T-helper 2 cell treated with Interferon-gamma antibody and Interleukin-4, amounts not matched to agents 5 μg/mL and 100 μg/mL, for 36 hours (primary cell): Measurements from ENCODE around the gene GPC6.

ENCODE experiments used
- DNase-seq: peaks from one replicate; pipeline ENCODE4 v3.0.0; 2021; ENCODE audit warnings: low spot score
- H3K27ac Mint-ChIP-seq: one replicate; pipeline ENCODE4 v1.8.0; 2021; ENCODE audit warnings: mild to moderate bottlenecking, mixed read lengths
- H3K27me3 Mint-ChIP-seq: one replicate; pipeline ENCODE4 v1.8.0; 2021; ENCODE audit warnings: low read depth, mixed read lengths
- H3K36me3 Mint-ChIP-seq: one replicate; pipeline ENCODE4 v1.8.0; 2021; ENCODE audit warnings: low read depth, mixed read lengths
- H3K4me1 Mint-ChIP-seq: one replicate; pipeline ENCODE4 v1.8.0; 2021; ENCODE audit warnings: low read depth, mixed read lengths
- H3K4me3 Mint-ChIP-seq: one replicate; pipeline ENCODE4 v1.8.0; 2022; ENCODE audit warnings: mild to moderate bottlenecking, moderate library complexity, mixed read lengths
- H3K9me3 Mint-ChIP-seq: one replicate; pipeline ENCODE4 v1.8.0; 2021; ENCODE audit warnings: mixed read lengths

Gene GPC6

GRCh38 chr13:93660391-93661063 lies 433.9 kb downstream of the GPC6 start:
- Mint-ChIP-seq H3K27me3 (no peaks in the 10 kb centered on the region), H3K4me3 (no peak overlapping the region), H3K4me1 (no peaks in the 10 kb centered on the region), H3K9me3 (no peaks in the 10 kb centered on the region), H3K36me3 (no peaks in the 10 kb centered on the region), H3K27ac (no peak overlapping the region)
- DNase-seq: no peak

GRCh38 chr13:93670866-93671265 lies 444.3 kb downstream of the GPC6 start:
- H3K4me3 Mint-ChIP-seq: no peak overlapping the region
- H3K27me3 Mint-ChIP-seq: no peaks in the 10 kb centered on the region
- H3K27ac Mint-ChIP-seq: no peak overlapping the region
- H3K36me3 Mint-ChIP-seq: no peaks in the 10 kb centered on the region
- no peaks in the 10 kb centered on the region for H3K4me1 Mint-ChIP-seq
- no peak for DNase-seq
- no peaks in the 10 kb centered on the region for H3K9me3 Mint-ChIP-seq

DNA sequence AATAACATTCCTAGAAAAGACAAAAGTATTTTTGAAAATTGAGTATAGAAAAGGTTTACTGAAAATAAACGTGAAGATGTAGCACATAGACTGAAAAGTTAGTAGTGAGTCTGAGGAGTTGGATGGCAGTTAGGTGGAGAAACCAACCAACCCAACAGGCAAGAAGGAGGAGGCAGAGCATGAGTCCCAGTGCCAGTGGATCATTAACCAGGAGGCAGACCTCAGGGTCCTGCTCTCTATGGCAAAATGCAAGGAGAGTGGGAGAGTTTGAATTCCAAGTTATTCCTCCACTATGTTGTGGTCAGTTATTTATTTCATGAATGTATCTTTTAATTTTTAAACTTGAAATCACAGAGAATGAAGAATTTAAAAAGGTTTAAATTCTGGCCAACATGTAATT lies 446.4 kb downstream of the GPC6 start:
- DNase-seq: no peak
- H3K9me3 Mint-ChIP-seq: no peaks in the 10 kb centered on the region
- no peak overlapping the region for H3K4me3 Mint-ChIP-seq
- no peaks in the 10 kb centered on the region for H3K4me1 Mint-ChIP-seq
- H3K36me3 Mint-ChIP-seq: no peaks in the 10 kb centered on the region
- H3K27me3 Mint-ChIP-seq: no peaks in the 10 kb centered on the region
- H3K27ac Mint-ChIP-seq: no peak overlapping the region

DNA sequence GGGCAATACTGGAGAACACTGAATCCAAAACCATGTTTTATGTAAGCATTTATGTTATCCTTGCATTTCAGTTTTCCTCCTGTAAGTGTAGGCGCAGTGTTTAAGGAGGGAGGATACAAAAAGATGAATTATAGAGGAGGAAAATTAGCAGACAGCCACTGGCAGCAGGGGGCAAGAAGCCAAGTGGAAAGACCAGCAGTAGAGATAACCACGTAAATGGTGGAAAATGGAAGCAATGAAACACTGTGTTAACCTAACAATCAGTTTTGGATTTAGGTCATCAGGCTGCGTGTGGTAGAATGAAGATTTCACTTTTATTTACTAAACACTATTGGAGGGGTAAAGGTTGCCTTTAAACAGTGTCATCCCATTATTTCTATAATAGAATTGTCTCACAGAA lies 447.3 kb downstream of the GPC6 start:
- Mint-ChIP-seq H3K36me3 (no peaks in the 10 kb centered on the region), H3K9me3 (no peaks in the 10 kb centered on the region), H3K27me3 (no peaks in the 10 kb centered on the region), H3K4me3 (no peak overlapping the region), H3K4me1 (no peaks in the 10 kb centered on the region), H3K27ac (no peak overlapping the region)
- no peak for DNase-seq

GRCh38 chr13:93674337-93674755 lies 447.7 kb downstream of the GPC6 start:
- DNase-seq: no peak
- H3K27ac Mint-ChIP-seq: no peak overlapping the region
- H3K36me3 Mint-ChIP-seq: no peaks in the 10 kb centered on the region
- H3K27me3 Mint-ChIP-seq: no peaks in the 10 kb centered on the region
- no peak overlapping the region for H3K4me3 Mint-ChIP-seq
- H3K9me3 Mint-ChIP-seq: no peaks in the 10 kb centered on the region
- no peaks in the 10 kb centered on the region for H3K4me1 Mint-ChIP-seq

- no peaks in the 10 kb centered on the region for H3K4me1 Mint-ChIP-seq
- DNase-seq: no peak
- no peak overlapping the region for H3K27ac Mint-ChIP-seq
- H3K36me3 Mint-ChIP-seq: no peaks in the 10 kb centered on the region
- H3K4me3 Mint-ChIP-seq: no peak overlapping the region
- H3K9me3 Mint-ChIP-seq: no peaks in the 10 kb centered on the region
- H3K27me3 Mint-ChIP-seq: no peaks in the 10 kb centered on the region
Measured at GRCh38 chr13:93680329-93680728, 453.7 kb downstream of the GPC6 start.

- Mint-ChIP-seq H3K9me3 (no peaks in the 10 kb centered on the region), H3K36me3 (no peaks in the 10 kb centered on the region), H3K27ac (no peak overlapping the region), H3K27me3 (no peaks in the 10 kb centered on the region), H3K4me1 (no peaks in the 10 kb centered on the region), H3K4me3 (no peak overlapping the region)
- DNase-seq: no peak
Measured at GRCh38 chr13:93685900-93686299, 459.3 kb downstream of the GPC6 start.

GRCh38 chr13:93686399-93686798 lies 459.8 kb downstream of the GPC6 start:
- no peaks in the 10 kb centered on the region for H3K9me3 Mint-ChIP-seq
- H3K36me3 Mint-ChIP-seq: no peaks in the 10 kb centered on the region
- no peak overlapping the region for H3K27ac Mint-ChIP-seq
- DNase-seq: no peak
- H3K4me3 Mint-ChIP-seq: no peak overlapping the region
- no peaks in the 10 kb centered on the region for H3K4me1 Mint-ChIP-seq
- no peaks in the 10 kb centered on the region for H3K27me3 Mint-ChIP-seq

DNA sequence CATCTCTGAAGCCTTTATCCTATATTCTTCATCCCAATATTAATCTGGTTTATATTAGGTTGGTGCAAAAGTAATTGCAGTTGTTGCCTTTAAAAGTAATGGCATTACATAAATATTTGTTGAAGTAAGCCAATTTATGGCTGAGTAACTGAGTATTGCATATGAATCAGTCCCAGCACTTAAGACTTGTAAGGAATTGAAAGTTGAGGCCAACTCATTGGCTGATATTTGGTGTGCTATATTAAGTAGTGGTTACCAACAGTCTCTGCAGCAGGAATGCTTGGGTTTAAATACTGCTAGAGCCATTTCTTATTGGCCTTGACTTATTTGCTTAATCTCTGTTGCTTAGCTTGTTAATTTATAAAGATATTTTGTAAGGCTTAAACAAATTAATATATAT lies 460.7 kb downstream of the GPC6 start:
- Mint-ChIP-seq H3K9me3 (no peaks in the 10 kb centered on the region), H3K36me3 (no peaks in the 10 kb centered on the region), H3K4me3 (no peak overlapping the region), H3K4me1 (no peaks in the 10 kb centered on the region), H3K27ac (no peak overlapping the region), H3K27me3 (no peaks in the 10 kb centered on the region)
- no peak for DNase-seq

DNA sequence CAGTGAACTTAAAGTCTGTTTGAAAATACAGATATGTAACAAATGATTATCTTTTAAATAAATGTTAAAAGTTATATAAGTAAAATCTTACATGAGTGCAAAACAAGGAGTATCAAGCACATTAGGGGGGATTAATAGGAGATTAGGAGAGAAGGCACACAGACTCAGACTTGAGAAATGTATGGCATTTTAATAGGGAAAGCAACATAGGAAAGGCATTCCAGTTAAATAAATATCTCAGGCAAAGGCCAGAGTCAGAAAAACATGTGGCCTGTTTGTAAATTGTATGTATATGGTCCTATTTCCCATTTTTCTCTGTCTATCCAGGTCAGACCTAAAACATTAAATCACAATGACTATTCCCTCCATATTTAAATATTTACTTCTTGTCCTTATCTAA lies 462.7 kb downstream of the GPC6 start:
- Mint-ChIP-seq H3K9me3 (no peaks in the 10 kb centered on the region), H3K4me3 (no peak overlapping the region), H3K27me3 (no peaks in the 10 kb centered on the region), H3K4me1 (no peaks in the 10 kb centered on the region), H3K36me3 (no peaks in the 10 kb centered on the region), H3K27ac (no peak overlapping the region)
- DNase-seq: no peak

GRCh38 chr13:93690139-93690538 lies 463.5 kb downstream of the GPC6 start:
- DNase-seq: no peak
- H3K4me3 Mint-ChIP-seq: no peak overlapping the region
- H3K27me3 Mint-ChIP-seq: no peaks in the 10 kb centered on the region
- no peaks in the 10 kb centered on the region for H3K4me1 Mint-ChIP-seq
- H3K27ac Mint-ChIP-seq: no peak overlapping the region
- no peaks in the 10 kb centered on the region for H3K9me3 Mint-ChIP-seq
- no peaks in the 10 kb centered on the region for H3K36me3 Mint-ChIP-seq

- no peaks in the 10 kb centered on the region for H3K9me3 Mint-ChIP-seq
- no peak overlapping the region for H3K4me3 Mint-ChIP-seq
- DNase-seq: no peak
- no peaks in the 10 kb centered on the region for H3K27me3 Mint-ChIP-seq
- no peaks in the 10 kb centered on the region for H3K4me1 Mint-ChIP-seq
- H3K36me3 Mint-ChIP-seq: no peaks in the 10 kb centered on the region
- no peak overlapping the region for H3K27ac Mint-ChIP-seq
Measured at GRCh38 chr13:93698016-93698613, 471.5 kb downstream of the GPC6 start.

GRCh38 chr13:93700115-93700514 lies 473.5 kb downstream of the GPC6 start:
- H3K27me3 Mint-ChIP-seq: no peaks in the 10 kb centered on the region
- H3K27ac Mint-ChIP-seq: no peak overlapping the region
- H3K9me3 Mint-ChIP-seq: no peaks in the 10 kb centered on the region
- no peaks in the 10 kb centered on the region for H3K4me1 Mint-ChIP-seq
- no peak overlapping the region for H3K4me3 Mint-ChIP-seq
- DNase-seq: no peak
- no peaks in the 10 kb centered on the region for H3K36me3 Mint-ChIP-seq

DNA sequence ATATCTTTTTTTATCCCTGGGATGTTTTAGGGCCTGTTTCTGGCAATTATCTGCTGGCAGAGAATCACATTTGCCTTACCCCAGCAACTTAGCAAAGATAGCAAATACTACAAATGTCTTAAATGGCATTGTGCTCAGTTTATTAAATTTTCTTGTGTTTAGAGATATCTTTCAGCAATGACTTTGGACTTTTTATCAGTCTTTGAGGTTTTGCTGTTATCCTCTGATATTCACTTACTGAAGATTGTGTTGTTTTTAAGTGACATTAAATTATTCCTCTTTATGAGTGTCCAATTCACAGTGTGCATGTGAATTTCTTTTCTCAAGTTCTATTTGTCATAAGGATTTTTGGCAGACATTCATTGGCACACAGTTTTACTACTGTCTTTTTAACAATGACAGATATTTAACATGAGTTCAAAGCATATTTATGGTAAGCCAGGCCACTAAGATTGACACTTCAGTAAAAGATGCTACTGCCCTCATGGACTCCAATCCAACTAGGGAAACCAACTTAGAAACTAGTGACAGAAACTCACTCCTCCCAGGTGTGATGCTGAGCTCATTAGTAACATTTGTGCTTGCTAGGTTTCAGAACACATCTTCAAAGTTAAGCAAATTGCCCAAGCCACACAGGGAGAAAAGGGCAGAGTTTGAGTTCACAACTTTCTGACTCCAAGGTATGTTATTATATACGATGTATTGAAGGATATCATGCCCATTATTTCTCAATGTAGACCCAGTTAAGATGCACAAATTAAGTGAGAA lies 481.9 kb downstream of the GPC6 start:
- Mint-ChIP-seq H3K27me3 (no peaks in the 10 kb centered on the region), H3K4me3 (no peak overlapping the region), H3K27ac (no peak overlapping the region), H3K9me3 (no peaks in the 10 kb centered on the region), H3K36me3 (no peaks in the 10 kb centered on the region), H3K4me1 (no peaks in the 10 kb centered on the region)
- DNase-seq: no peak
